K562 (cell line): ENCODE measurements around the gene DHX40. TPM values are rescaled to one million over a fixed set of nuclear protein-coding genes. Genes with fewer than 3 reads are reported as not detected.

ENCODE experiments used
- AFF1 ChIP-seq, 2 experiments: fragments of 450-650 bp; IDR thresholded peaks; 2 replicates each; pipeline ENCODE4 v1.6.1; 2018; ENCODE audit warnings: mild to moderate bottlenecking in 2 of 2, low read depth in 1 of 2; ENCODE audit not compliant: partially characterized antibody in 2 of 2
- CTCFL ChIP-seq: IDR thresholded peaks from 2 replicates; pipeline ENCODE4 v1.6.1; 2011; ENCODE audit warnings: borderline replicate concordance, low read depth, mild to moderate bottlenecking, moderate library complexity, low read length; ENCODE audit not compliant: insufficient read depth, poor library complexity, severe bottlenecking
- ELF4 ChIP-seq: fragments of 450-650 bp; formaldehyde crosslinking; IDR thresholded peaks from 2 replicates; pipeline ENCODE4 v1.4.0; 2022; ENCODE audit warnings: missing genetic modification characterization
- ETV5 ChIP-seq: sonication (generic); formaldehyde crosslinking; IDR thresholded peaks from 2 replicates; pipeline ENCODE4 v1.4.0; 2020; ENCODE audit warnings: low read depth, mild to moderate bottlenecking, missing genetic modification reagents
- ETV6 ChIP-seq, 3 experiments: fragments of 150-350 bp in 1 of 3; sonication (generic) in 1 of 3; formaldehyde crosslinking in 1 of 3; IDR thresholded peaks; 2 replicates each; pipeline versions ENCODE4 v1.6.1 to v1.8.0; 2014 to 2022; ENCODE audit warnings: borderline replicate concordance in 2 of 3, low read depth in 2 of 3, antibody characterized with exemption in 1 of 3, low read length in 1 of 3, mild to moderate bottlenecking in 1 of 3, missing genetic modification reagents in 1 of 3
- HCFC1 ChIP-seq: IDR thresholded peaks from 2 replicates; pipeline ENCODE4 v1.6.1; 2012; ENCODE audit warnings: low read depth, low read length, improper control_type of control experiment
- HLTF ChIP-seq: fragments of 450-650 bp; IDR thresholded peaks from 2 replicates; pipeline ENCODE4 v1.6.1; 2016
- MYBL2 ChIP-seq, 2 experiments: fragments of 450-650 bp in 1 of 2; sonication (generic) in 1 of 2; formaldehyde crosslinking in 1 of 2; IDR thresholded peaks; 2 replicates each; pipeline versions ENCODE4 v1.6.1 to v1.8.1; 2017 to 2022; ENCODE audit warnings: borderline replicate concordance in 1 of 2, inconsistent platforms in 1 of 2, low read depth in 1 of 2, mild to moderate bottlenecking in 1 of 2, missing genetic modification reagents in 1 of 2, moderate library complexity in 1 of 2
- PHTF2 ChIP-seq: fragments of 250-450 bp; sonication (Bioruptor Pico); IDR thresholded peaks from 2 replicates; pipeline ENCODE4 v1.5.0; 2021; ENCODE audit warnings: mild to moderate bottlenecking
- RBM39 ChIP-seq: fragments of 200-400 bp; formaldehyde crosslinking; optimal IDR thresholded peaks from 2 replicates; pipeline ENCODE3; 2018; ENCODE audit warnings: low read depth, low read length
- SIN3B ChIP-seq: fragments of 450-650 bp; IDR thresholded peaks from 2 replicates; pipeline ENCODE4 v1.6.1; 2017; ENCODE audit warnings: low read depth, mild to moderate bottlenecking, moderate library complexity
- TEAD2 ChIP-seq: fragments of 450-650 bp; IDR thresholded peaks from 2 replicates; pipeline ENCODE4 v1.6.1; 2016; ENCODE audit warnings: missing genetic modification characterization, control low read depth, missing compliant biosample characterization
- THRA ChIP-seq: fragments of 450-650 bp; IDR thresholded peaks from 2 replicates; pipeline ENCODE4 v1.6.1; 2017; ENCODE audit warnings: mild to moderate bottlenecking, moderate library complexity
- ZKSCAN1 ChIP-seq: fragments of 150-350 bp; IDR thresholded peaks from 2 replicates; pipeline ENCODE4 v1.6.1; 2016; ENCODE audit warnings: low read depth, low read length
- ZNF124 ChIP-seq: sonication (generic); formaldehyde crosslinking; IDR thresholded peaks from 2 replicates; pipeline ENCODE4 v1.8.1; 2022; ENCODE audit warnings: missing genetic modification reagents
- ZNF134 ChIP-seq: fragments of 250-450 bp; sonication (Bioruptor Pico); conservative IDR thresholded peaks from 2 replicates; pipeline ENCODE4 v1.4.0; 2020
- ZNF263 ChIP-seq: sonication (generic); formaldehyde crosslinking; IDR thresholded peaks from 2 replicates; pipeline ENCODE4 v1.8.0; 2022; ENCODE audit warnings: mild to moderate bottlenecking, missing genetic modification reagents, borderline replicate concordance
- ZNF316 ChIP-seq: fragments of 450-650 bp; IDR thresholded peaks from 2 replicates; pipeline ENCODE4 v1.6.1; 2016
- ZNF347 ChIP-seq: fragments of 450-650 bp; formaldehyde crosslinking; IDR thresholded peaks from 2 replicates; pipeline ENCODE4 v1.4.0; 2020; ENCODE audit warnings: low read depth, mild to moderate bottlenecking, moderate library complexity
- ZSCAN32 ChIP-seq: fragments of 450-650 bp; formaldehyde crosslinking; IDR thresholded peaks from 2 replicates; pipeline ENCODE4 v1.4.0; 2020; ENCODE audit warnings: mild to moderate bottlenecking, moderate library complexity
- polyA plus RNA-seq, 8 experiments: library from polyadenylated mRNA; depleted of rRNA in 4 of 8; stranded (reverse) in 5 of 8; unstranded in 3 of 8; fragments of >200 nt; fragmentation: Nextera tagmentation in 2 of 8; fragmentation: Illumina TruSeq in 1 of 8; extraction: Ambion mirVana in 2 of 8; extraction: Trizol in 1 of 8; gene quantifications; 2 replicates each; pipeline versions ENCODE4 v1.2.1 to v1.2.3, GENCODE V29; 2011 to 2014; ENCODE audit warnings: inconsistent platforms in 1 of 8, missing spikeins in 1 of 8
- total RNA-seq, 7 experiments: library from RNA; depleted of rRNA in 6 of 7; stranded (reverse); fragments of >200 nt in 6 of 7; fragmentation: Illumina TruSeq in 2 of 7; extraction: Trizol in 2 of 7; gene quantifications; 2 replicates each; pipeline versions ENCODE4 v1.2.1 to v1.2.3, GENCODE V29; 2011 to 2021; ENCODE audit warnings: low replicate concordance in 1 of 7

Gene DHX40
- total and polyA plus RNA-seq, 9 of the 15 experiments (the other 6 are each of a cell fraction or from before 2014, with no cell fraction given) = 7.2 to 38.6 (median 18.7) TPM

- TF ChIP-seq CTCFL (no peak), ZNF316 (no peak), ZNF134 (CRISPR knock-in tag) (no peak), ETV5 (CRISPR knock-in tag) (no peak), SIN3B (no peak), AFF1 (IDR thresholded peaks at IDR 0.05; ENCODE audit: low read depth in 1 of 2, partially characterized antibody in 2 of 2) (peak in 1 of 2 experiments; percentile 58), ZSCAN32 (CRISPR knock-in tag) (no peak), ELF4 (no peak), THRA (no peak), HCFC1 (no peak), ZKSCAN1 (no peak), HLTF (no peak), ETV6 (IDR thresholded peaks at IDR 0.05; ENCODE audit: borderline replicate concordance in 1 of 2, low read depth in 2 of 2, low read length in 1 of 2) (0 out of 4 replicates have a peak, but pooled peaks of 1 of the 2 experiments have one; percentile 3), ETV6 (CRISPR knock-in tag; IDR thresholded peaks at IDR 0.05; ENCODE audit: borderline replicate concordance) (no peak), TEAD2 (no peak), ZNF124 (CRISPR knock-in tag) (no peak), ZNF347 (CRISPR knock-in tag) (no peak), RBM39 (no peak), PHTF2 (no peak), MYBL2 (IDR thresholded peaks at IDR 0.05; ENCODE audit: low read depth) (no peak), MYBL2 (CRISPR knock-in tag; IDR thresholded peaks at IDR 0.05; ENCODE audit: borderline replicate concordance) (no peak), ZNF263 (CRISPR knock-in tag) (no peak)
These were observed 53.6 kb downstream of the DHX40 start (continued) for GRCh38 chr17:59619035-59619297.
